Measurements from ENCODE around the gene GRWD1. TPM values are rescaled to one million over a fixed set of nuclear protein-coding genes. Genes with fewer than 3 reads are reported as not detected.
A peak's percentile ranks its signal among the peaks of the same experiment; 100 is the strongest.

The GRWD1 gene
- total RNA-seq, 1 experiment from 2014 or later, result 113 TPM

DNA sequence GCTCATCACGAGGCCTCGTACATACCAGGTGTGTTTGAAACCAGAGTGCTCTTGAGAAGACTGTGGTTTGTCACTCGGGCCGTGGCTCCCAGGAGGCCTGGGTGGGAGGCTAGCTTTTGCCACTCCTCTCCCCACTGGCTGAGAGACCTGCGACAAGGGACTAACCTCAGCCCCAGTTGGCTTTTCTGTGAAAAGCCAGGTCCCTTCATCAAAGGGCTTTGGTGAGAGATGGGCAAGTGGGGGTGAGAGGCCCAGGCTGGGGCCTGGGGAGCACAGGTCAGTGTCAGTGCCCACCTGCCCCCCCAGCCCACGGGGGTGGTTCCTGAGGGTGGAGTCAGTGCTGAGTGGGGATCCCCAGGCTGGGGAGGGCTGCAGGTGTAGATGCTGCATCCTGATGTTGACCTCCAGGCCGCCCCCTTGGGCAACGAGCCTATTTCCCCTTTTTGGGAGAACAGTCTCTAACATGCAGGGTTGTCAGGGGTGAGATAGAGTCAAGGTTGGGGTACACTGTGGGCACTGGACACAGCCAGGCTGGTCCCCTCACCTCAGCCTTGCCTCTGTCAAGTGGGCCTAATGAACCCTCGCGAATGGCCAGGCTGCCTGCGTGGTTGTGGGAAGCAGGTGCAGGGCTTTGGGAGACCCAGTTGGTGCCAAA, 10.3 kb downstream of the GRWD1 start:
- no peak for DNase-seq (ENCODE audit: low read depth)

DNA sequence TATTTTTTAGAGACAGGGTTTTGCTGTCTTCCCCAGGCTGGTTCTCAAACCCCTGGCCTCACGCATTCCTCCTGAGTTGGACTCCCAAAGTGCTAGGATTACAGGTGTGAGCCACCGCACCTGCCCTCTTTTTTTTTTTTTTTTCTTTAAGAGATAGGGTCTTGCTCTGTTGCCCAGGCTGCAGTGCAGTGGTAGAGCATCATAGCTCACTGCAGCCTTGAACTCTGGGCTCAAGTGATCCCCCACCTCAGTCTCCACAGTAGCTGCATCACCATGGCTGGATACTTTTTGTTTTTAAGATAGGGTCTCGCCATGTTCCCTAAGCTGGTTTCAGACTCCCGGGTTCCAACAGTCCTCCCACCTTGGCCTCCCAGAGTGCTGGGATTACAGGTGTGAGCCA, 11.1 kb downstream of the GRWD1 start:
- DNase-seq (ENCODE audit: low read depth), result no peak

DNA sequence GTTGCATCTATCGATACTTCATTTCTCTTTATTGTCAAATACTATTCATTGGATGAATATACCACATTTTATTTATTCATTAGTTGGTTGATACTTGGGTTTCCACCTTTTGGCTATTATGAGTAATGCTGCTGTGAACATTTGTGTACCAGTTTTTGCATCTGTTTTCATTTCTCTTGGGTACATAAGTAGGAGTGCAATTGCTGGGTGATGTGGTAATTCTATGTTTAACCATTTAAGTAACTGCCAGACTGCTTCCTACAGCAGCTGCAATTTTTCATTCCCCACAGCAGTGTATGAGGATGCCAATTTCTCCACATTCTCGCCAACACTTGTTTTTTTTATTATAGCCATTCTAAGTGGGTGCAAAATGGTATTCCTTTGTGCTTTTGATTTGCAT, 12.2 kb downstream of the GRWD1 start:
- DNase-seq (ENCODE audit: low read depth), result no peak

DNA sequence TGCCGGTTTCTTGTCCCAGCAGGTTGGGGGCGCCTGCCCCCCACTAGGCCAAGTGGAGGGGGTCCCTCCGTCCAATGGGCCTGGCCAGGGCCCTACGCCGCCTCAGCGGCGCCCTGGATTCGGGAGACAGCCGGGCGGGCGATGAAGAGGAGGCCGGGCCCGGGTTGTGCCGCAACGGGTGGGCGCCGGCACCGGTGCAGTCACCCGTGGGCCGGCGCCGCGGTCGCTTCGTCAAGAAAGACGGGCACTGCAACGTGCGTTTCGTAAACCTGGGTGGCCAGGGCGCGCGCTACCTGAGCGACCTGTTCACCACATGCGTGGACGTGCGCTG, 15.8 kb downstream of the GRWD1 start:
- no peak for DNase-seq (ENCODE audit: low read depth)

DNA sequence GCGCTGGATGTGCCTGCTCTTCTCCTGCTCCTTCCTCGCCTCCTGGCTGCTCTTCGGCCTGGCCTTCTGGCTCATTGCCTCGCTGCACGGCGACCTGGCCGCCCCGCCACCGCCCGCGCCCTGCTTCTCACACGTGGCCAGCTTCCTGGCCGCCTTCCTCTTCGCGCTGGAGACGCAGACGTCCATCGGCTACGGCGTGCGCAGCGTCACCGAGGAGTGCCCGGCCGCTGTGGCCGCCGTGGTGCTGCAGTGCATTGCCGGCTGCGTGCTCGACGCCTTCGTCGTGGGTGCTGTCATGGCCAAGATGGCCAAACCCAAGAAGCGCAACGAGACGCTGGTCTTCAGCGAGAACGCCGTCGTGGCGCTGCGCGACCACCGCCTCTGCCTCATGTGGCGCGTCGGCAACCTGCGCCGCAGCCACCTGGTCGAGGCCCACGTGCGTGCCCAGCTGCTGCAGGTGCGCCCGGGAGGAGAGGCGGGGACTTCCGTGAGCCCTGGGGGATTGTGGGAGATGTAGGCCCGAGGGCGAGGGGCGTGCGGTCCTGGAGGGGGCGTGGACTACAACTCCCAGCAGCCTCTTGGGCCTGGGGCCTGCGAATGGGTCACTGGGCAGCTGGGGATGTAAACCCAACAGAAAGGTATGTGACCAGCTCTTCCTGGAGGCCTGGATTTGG, 16.3 kb downstream of the GRWD1 start:
- DNase-seq (ENCODE audit: low read depth), result no peak

DNA sequence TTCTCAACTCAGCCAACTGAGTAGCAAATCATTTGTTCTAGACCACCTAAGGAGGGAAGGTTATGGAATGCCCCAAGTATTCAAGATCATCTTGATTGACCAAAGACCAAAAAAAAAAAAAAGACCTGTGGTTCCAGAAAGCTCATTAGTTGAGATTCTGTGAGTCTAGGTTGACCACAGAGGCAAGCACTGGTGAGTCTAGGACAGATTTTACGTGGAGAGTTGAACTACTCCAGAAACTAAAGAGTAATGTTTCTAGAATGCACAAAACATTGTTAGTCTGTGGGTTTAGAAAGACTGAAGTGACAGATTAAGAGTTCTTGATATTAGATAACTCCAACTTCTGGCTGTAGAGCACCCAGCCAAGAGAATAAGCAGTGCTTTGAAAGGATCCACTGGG, 19.4 kb downstream of the GRWD1 start:
- DNase-seq (ENCODE audit: low read depth), result no peak

DNA sequence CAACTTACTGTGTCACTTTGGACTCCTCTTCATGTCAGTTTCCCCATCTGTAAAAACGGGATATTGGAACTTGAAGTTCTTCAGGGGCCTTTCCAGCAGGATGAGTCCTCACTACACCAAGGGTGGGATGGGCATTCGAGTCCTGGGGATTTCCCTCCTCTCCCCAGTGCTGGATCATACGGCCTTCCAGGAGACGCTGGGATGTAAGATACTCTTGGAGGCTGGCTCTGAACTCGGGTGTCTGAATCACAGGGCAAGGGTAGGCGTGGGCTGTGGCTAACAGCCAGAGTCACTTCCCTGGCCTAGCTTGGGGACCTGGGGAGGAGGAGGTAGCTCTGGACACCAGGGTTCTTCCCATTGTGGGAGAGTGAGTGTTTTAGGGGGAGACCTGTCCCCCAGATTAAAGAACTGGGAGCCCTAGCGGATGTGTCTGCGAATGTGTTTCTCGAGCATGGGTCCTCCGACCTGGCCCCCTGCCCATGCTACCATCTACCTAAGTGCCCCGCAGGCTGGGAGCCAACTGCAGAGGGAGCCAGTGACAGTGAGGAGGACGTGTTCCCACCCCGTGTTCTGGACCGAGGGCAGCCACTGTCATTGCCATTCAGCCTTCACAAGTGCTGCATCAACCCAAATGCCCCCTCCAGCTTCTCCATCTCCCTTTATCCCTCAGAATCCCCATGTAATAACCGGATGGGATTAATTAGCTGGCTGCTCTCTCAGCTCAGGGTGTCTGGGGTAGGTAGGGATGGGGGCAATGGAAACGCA, 21.0 kb downstream of the GRWD1 start:
- peak; percentile 39 for DNase-seq (ENCODE audit: low read depth)

DNA sequence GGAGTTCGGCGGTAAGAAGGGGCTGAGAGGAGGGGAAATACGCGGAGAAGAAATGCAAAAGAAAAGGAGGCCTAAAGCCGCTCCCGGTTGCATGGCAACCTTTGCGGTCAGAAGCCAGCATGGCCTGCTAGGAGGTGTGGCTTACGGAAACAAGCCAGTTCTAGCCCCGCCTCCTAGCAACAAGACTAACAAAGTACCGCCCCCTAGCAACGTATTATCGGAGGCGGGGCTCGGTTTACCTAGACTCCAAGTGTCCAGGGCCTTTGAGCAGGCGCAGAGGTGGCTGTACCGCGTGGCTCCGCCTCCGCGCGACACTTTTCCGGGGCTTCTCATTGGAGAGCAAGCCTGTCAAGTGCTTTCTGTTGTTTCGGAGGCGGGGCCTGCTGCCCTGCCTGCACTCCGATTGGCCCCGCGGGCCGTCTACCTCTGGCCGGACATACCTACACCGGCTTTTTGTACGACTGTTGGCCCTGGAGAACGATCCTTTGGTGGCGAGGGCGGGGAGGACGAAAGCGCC, 23.0 kb downstream of the GRWD1 start:
- DNase-seq (ENCODE audit: low read depth), result peak; percentile 100

DNA sequence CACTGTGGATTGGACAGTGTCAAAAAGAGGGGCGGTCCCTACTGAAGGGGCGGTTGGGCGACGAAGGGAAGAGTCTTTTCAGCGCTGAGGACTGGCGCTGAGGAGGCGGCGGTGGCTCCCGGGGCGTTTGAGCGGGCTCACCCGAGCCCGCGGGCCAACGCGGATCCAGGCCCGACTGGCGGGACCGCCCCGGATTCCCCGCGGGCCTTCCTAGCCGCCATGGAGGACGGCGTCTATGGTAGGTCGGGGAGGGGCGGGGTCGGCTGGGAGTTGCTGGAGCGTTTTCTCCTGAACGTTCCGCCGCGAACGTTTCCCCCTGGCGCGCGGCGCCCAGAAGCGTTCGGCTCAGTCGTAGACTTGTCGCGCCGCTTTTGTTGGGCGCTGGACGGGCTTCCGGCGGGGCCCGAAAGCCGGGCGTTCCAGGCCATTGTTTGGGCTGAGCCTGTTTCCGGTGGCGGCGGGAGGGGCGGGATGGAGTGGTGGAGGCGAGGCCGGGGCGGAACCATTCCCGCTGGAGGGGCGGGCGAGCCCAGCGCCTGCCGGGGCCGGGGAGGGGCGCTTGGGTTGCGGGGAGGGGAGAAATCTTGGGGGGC, 23.6 kb downstream of the GRWD1 start, which contains the start of gene CYTH2:
Gene CYTH2, plus strand, starts transcription at position 81 of the 593 bp plus-strand sequence. Its CDS starts 139 bp downstream, at position 220.
- DNase-seq (ENCODE audit: low read depth), result peak; percentile 66

DNA sequence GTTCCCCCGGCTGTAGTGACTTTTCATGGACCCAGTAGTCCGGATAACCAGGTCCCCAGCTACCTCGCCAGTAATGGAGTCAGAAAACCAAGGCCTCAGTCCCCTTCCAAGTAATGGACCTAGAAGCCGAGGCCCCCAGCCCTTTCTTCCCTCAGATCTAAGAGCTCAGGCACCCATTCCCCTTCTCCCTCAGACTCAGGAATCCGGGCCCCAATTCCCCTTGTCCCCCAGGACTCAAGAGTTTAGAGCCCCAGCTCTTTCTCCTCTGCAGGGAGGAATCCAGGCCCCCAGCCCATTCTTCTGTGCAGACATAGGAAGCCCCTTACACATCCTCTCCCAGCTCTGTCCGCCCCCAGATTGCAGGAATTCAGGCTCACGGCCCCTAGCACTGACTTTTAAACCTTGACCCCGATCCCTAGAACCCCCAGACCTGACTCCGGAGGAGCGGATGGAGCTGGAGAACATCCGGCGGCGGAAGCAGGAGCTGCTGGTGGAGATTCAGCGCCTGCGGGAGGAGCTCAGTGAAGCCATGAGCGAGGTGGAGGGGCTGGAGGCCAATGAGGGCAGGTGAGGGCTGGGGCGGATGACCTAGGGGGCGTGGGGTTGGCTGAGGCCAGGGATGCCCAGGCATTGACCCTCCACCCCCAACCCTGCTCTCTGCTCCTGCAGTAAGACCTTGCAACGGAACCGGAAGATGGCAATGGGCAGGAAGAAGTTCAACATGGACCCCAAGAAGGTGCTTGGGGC, 24.3 kb downstream of the GRWD1 start:
- no peak for DNase-seq (ENCODE audit: low read depth)

DNA sequence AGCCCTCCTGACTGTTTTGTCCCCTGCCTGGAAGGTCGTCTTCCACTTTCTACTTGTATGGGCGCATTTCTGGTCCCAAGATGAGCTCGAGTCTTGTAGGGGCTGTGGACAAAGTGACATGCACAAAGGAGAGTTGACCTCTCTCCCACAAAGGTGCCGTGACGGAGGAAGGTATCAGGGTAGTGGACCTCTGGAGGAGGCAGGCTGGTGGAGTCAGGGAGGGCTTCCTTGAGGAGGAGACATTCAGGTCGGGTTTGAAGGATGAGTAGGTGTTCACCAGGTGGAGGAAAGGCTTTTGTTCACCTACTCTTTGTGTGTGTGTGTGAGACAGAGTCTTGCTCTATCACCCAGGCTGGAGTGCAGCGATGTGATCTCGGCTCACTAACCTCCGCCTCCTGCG, 25.1 kb downstream of the GRWD1 start:
- no peak for DNase-seq (ENCODE audit: low read depth)

DNA sequence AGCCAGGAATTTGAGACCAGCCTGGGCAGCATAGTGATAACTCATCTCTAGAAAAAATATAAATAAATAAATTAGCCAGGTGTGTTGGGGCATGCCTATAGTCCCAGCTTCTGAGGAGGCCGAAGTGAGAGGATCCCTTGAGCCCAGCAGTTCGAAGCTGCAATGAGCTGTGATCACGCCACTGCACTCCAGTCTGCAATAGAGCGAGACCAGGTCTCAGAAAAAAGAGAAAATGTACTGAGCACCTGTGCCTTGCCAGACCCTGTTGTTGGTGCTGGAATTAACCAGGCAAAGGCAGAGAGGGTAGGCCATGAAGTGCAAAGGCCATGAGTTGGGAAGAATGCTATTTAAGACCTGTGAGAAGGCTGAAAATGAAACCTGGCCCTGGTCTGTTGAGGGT, 26.1 kb downstream of the GRWD1 start:
- no peak for DNase-seq (ENCODE audit: low read depth)

DNA sequence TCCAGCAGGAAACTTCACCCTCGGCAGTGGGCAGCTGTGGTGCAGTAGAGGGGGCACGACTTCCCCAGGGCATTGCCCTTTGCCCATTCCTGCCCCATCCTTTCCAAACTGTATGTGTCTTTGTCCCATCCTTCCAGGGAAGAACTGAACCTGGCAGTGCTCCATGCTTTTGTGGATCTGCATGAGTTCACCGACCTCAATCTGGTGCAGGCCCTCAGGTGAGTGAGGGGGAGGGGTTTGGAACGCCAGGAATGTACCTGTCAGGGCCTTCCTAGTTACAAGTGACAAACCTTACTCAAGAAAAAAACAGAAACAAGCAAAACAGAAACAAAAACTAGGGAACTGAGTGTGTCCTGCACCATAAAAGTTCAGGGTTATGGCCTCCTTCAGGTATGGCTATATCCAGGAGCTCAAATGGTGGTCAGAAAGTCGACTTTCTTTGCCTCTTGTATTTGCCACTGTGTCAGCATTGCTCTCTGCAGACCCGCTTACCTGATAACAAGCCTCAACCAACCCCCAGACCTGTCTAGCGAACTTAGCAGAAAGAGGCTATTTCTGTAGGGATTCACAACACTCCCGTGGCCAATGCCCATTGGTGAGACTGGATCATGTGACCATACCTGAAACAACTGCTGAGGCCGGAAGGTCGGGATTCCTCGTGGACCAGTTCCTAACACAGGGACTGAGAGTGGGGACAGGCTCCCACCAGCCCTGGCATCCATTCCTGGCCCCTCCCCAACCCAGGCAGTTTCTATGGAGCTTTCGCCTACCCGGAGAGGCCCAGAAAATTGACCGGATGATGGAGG, 27.6 kb downstream of the GRWD1 start:
- no peak for DNase-seq (ENCODE audit: low read depth)

DNA sequence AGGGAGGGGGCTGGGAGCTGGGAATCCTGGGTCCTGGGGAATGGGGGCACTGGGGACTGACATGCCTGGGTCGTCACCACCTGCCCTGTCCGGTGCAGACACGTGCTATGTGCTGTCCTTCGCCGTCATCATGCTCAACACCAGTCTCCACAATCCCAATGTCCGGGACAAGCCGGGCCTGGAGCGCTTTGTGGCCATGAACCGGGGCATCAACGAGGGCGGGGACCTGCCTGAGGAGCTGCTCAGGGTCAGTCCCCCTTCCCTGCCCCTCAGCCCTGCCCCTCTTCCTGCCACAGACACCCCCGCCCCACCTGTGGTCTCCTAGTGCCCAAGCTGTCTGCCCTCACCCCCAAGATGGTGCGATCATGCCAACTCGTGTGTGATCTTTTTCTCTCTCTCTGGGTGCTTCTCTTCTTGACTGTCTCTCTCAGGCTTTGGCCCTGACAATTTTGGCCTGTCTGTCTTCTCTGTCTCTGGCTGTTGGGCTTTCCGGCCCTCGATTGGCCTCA, 28.4 kb downstream of the GRWD1 start:
- no peak for DNase-seq (ENCODE audit: low read depth)

DNA sequence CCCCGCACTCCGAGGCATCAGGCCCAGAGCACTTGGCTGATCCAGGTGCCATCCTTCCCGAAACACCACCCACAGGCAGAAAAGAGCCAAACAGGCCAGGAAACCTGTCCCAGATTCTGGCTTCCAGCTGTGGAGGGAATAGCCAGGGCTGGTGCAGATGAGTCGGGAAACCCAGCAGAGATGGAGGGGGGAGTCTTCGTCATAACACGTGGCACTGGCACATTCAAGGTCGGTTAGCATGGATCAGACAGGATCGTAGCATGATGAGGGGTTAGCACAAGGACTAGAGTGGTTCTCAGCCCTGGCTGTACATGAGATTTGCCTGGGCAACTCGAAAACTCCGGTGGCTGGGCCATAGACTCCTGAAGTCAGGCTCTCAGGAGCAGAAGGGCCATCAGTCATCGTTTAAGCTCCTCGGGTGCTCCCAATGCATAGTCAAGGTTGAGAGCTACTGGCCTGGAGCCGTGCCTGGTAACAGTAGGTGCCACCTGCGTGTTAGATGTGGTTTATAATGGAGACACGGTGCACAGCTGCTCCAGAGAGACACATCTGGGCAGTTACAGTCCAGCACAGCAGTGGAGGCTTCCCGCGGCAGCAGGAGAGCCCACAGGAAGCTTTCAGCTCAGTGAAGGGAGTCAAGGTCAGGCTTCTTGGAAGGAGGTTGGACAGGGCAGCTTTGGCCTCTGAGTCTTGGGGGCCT, 29.7 kb downstream of the GRWD1 start:
- DNase-seq (ENCODE audit: low read depth), result no peak

DNA sequence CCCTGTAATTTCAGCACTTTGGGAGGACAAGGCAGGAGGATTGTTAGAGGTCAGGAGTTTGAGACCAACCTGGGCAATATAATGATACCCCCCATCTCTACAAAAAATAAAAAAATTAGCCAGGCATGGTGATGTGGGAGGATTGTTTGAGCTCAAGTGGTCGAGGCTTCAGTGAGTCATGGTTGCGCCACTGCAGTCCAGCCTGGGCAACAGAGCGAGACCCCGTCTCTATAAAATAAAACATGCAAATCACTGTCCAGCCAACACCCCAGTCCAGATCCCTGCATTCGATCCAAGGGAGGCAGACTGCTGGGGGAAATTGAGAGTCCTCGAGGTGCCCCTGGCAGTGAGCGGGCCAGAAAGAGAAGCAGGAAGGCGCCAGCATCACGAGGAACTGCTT, 30.4 kb downstream of the GRWD1 start:
- no peak for DNase-seq (ENCODE audit: low read depth)

DNA sequence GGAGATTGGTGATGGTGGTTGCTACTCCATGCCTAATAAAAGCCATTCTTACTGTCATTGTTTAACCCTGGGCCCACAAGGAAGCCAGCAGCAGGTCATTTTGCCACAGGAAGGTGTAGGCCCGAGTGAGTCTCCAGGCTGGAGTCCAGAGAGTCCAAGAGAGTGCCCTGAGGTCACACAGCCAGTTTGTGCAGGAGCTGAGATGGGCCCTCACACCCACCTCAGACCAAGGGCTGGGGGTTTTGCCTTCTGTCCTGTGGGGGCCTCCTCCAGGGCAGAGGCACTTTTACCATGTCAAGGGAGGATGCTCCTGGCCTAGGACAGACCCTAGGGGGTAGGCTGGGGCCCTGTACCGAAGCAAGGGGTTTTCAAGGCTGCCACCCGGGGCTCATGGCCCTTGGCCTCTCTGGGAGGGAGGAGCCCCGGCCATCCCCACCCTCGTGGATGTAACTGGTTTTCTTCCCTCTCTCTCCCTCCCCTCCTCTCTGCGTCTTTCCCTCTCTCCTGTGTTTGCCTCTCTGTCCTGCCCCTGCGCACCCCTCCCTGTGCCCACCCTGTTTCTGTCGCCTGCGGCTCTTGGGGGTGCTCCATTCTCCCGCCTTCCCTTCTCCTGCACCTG, 31.4 kb downstream of the GRWD1 start:
- DNase-seq (ENCODE audit: low read depth), result no peak

DNA sequence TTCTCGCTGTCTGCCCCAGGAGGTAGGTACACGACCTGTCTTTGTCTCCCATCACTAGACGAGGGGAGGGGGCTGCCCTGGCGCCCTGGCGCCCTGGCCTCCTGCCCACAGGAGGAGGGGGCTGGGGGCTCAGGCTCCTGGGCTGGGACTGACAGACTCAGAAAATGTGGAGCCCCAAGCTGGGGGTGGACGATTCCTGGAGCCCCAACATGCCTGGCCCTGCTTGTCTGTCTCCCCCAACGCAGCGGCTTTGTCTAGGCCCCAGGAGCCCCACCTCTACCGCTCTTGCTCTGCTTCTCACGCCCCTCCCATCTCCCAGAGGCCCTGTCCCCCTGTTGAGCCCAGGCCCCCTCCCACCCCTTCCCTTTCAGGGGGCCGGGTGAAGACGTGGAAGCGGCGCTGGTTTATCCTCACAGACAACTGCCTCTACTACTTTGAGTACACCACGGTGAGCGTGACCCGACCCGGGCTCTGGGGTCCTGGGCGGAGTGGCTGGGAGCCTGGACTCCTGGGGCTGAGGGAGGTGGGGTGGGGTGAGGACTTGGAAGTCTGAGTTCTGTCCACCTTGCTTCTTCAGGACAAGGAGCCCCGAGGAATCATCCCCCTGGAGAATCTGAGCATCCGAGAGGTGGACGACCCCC, 32.0 kb downstream of the GRWD1 start:
- DNase-seq (ENCODE audit: low read depth), result no peak
